HepG2 (cell line): ENCODE measurements around the gene BCAM. TPM values are rescaled to one million over a fixed set of nuclear protein-coding genes. Genes with fewer than 3 reads are reported as not detected.

Experiments
- AHDC1 ChIP-seq: sonication (generic); formaldehyde crosslinking; IDR thresholded peaks from 2 replicates; pipeline ENCODE4 v1.5.1; 2020; ENCODE audit warnings: mild to moderate bottlenecking, missing genetic modification reagents, borderline replicate concordance
- ARID2 ChIP-seq: sonication (generic); formaldehyde crosslinking; IDR thresholded peaks from 2 replicates; pipeline ENCODE4 v1.8.1; 2022; ENCODE audit warnings: mild to moderate bottlenecking, missing genetic modification reagents, borderline replicate concordance
- ARNTL ChIP-seq: sonication (generic); formaldehyde crosslinking; IDR thresholded peaks from 2 replicates; pipeline ENCODE4 v1.4.0; 2020; ENCODE audit warnings: mild to moderate bottlenecking, missing genetic modification reagents
- KDM5A ChIP-seq: fragments of 200-600 bp; sonication (generic); IDR thresholded peaks from 2 replicates; pipeline ENCODE4 v1.7.0; 2018; ENCODE audit warnings: antibody characterized with exemption, mild to moderate bottlenecking, low read length, borderline replicate concordance
- MLLT10 ChIP-seq: sonication (generic); formaldehyde crosslinking; IDR thresholded peaks from 2 replicates; pipeline ENCODE4 v1.4.0; 2020; ENCODE audit warnings: missing genetic modification reagents
- PCBP2 ChIP-seq: fragments of 200-400 bp; formaldehyde crosslinking; optimal IDR thresholded peaks from 2 replicates; pipeline ENCODE3; 2018; ENCODE audit warnings: low read length, low read depth; ENCODE audit not compliant: poor library complexity, severe bottlenecking
- ZNF407 ChIP-seq: sonication (generic); formaldehyde crosslinking; IDR thresholded peaks from one replicate; pipeline ENCODE4 v1.5.1; 2020; ENCODE audit warnings: mild to moderate bottlenecking, missing genetic modification reagents; ENCODE audit errors: not compliant biosample characterization
- ZNF431 ChIP-seq: sonication (generic); formaldehyde crosslinking; IDR thresholded peaks from 2 replicates; pipeline ENCODE4 v1.9.0; 2022; ENCODE audit warnings: missing genetic modification reagents, low read depth, mild to moderate bottlenecking, borderline replicate concordance
- ZNF512 ChIP-seq: sonication (generic); formaldehyde crosslinking; IDR thresholded peaks from 2 replicates; pipeline ENCODE4 v1.4.0; 2020; ENCODE audit warnings: mild to moderate bottlenecking, missing genetic modification reagents
- ZNF580 ChIP-seq: IDR thresholded peaks from 2 replicates; pipeline ENCODE4 v1.6.1; 2016; ENCODE audit warnings: low read depth, borderline replicate concordance
- ZSCAN31 ChIP-seq: sonication (generic); formaldehyde crosslinking; IDR thresholded peaks from 2 replicates; pipeline ENCODE4 v1.5.0; 2020; ENCODE audit warnings: low read depth, mild to moderate bottlenecking, missing genetic modification reagents
- polyA plus RNA-seq, 8 experiments: library from polyadenylated mRNA; depleted of rRNA in 3 of 8; stranded (reverse) in 7 of 8; unstranded in 1 of 8; fragments of >200 nt; fragmentation: Illumina TruSeq in 4 of 8; extraction: Trizol in 4 of 8; gene quantifications; 2 replicates each; pipeline versions ENCODE4 v1.2.1 to v1.2.3, GENCODE V29; 2011 to 2016; ENCODE audit warnings: low read depth in 4 of 8, missing spikeins in 1 of 8, mixed read lengths in 1 of 8; ENCODE audit not compliant: insufficient read depth in 1 of 8
- total RNA-seq, 5 experiments: library from RNA; depleted of rRNA; stranded (reverse); fragments of >200 nt; fragmentation: Illumina TruSeq; extraction: Trizol; gene quantifications; 2 replicates each; pipeline ENCODE4 v1.2.3, GENCODE V29; 2016; ENCODE audit warnings: low read depth in 1 of 5

BCAM gene
- total and polyA plus RNA-seq, 2 of the 13 experiments (the other 11 are each of a cell fraction or from before 2014, with no cell fraction given), result 51.2 to 62.7 TPM

- TF ChIP-seq ZNF407 (CRISPR knock-in tag), result no peak
- TF ChIP-seq ZSCAN31, result no peak
- no peak for TF ChIP-seq ARID2 (CRISPR knock-in tag)
- no peak for TF ChIP-seq KDM5A
- TF ChIP-seq PCBP2, result no peak
- no peak for TF ChIP-seq ZNF580 (CRISPR knock-in tag)
- no peak for TF ChIP-seq ZNF512
- no peak for TF ChIP-seq AHDC1
- TF ChIP-seq MLLT10 (CRISPR knock-in tag), result no peak
- TF ChIP-seq ZNF431 (CRISPR knock-in tag), result no peak
- TF ChIP-seq ARNTL (CRISPR knock-in tag), result no peak
- TF ChIP-seq, all 625 proteins: peak for 0
Observed at GRCh38 chr19:44785271-44785670, 23.6 kb upstream of the BCAM start (continued).
